Measurements from ENCODE around the gene NEXN.
"Not testable (repeated sequence)": the region's sequence is repeated elsewhere in the genome, so short reads cannot be mapped to it uniquely, and the experiment has no call there.

NEXN gene

DNA sequence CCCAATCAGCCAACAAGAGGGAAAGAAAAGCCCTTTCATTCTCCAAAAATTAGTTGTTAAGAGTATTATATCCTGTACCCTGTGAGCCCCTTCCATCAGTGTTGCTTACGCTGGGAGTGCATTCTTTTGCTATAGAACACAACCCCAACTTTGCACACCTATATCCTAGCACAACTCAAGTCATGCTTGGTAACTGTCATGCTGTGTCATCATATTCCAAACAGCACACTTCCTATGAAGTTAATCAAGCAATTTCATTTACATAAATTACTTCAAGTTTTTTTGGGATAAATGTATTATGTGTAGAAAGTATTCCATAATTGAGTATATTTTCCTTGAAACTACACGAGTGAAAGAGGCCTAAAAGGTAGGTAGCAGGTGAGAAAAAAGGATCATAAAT, 70.4 kb downstream of the NEXN start:
- DNase-seq (ENCODE audit: low spot score), result no peak

DNA sequence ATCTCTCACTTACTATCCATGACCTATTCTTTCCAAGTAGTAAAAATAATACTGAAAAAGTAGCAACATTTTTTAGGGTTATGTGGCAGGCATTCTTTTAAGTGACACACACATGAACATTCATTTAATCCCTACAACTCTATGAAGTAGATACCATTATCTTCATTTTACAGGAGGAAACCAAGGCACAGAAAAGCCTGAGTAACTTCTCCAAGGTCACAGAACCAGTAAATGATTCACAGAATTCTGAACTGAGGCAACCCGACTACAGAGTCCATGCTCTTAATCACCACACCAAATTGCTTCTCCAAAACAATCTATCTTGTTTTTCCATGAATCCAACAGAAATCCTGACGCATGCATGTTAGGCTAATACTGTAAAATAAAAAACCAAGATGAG, 73.0 kb downstream of the NEXN start:
- no peak for DNase-seq (ENCODE audit: low spot score)

DNA sequence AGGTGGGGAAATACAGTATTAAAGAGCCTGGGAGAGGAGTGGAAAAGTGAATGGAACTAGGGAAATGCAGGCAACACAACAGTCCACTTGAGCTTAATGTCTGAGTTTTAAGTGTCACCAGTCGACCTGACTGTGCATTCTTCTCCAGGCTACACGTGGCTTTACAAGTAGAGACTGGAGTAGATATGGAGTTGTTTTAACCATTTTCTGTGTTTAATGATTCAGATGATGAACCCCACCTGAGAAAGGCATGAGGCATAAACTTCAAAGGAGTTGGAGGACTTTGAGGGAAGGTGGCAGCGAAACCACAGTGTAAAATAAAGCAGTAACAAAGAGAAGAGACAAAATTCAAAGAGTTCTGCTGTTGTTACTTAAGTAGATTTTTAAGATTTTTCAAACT, 77.9 kb downstream of the NEXN start:
- DNase-seq (ENCODE audit: low spot score), result no peak

DNA sequence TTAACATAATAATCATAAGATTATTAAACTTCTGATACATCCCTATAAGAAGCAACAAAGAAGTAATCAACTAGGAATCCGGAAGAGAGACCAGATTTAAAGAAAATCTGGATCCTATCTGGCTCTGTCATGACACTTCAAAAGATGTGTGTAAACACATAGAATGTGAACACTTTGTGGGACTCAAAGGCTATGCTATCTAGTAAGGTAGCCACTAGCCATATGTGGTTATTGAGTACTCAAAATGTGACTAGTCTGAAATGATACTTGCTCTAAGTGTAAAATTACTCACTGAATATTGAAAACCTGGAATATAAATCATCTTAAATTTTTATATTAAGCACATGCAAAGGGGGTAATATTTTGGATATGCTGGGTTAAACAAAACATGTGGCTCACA, 81.8 kb downstream of the NEXN start:
- no peak for DNase-seq (ENCODE audit: low spot score)

DNA sequence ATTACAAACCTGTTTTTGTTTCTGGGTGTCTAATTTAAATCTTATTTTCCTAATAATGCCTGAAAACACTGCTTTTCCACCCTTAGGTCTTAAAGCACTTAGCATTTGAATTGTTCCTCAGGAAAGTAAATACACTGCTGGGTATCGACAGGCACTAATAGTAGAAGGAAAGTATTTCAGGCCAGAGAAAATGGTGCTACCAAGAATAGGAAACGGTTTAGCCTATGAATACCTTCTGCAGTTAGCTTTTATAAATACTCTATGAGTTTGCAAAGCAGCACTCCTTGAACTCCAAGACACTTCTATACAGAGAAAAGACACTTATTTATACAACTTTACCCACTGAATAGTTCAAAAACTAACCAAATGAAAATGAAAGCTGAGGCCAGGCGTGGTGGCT, 83.7 kb downstream of the NEXN start:
- DNase-seq (ENCODE audit: low spot score), result no peak

DNA sequence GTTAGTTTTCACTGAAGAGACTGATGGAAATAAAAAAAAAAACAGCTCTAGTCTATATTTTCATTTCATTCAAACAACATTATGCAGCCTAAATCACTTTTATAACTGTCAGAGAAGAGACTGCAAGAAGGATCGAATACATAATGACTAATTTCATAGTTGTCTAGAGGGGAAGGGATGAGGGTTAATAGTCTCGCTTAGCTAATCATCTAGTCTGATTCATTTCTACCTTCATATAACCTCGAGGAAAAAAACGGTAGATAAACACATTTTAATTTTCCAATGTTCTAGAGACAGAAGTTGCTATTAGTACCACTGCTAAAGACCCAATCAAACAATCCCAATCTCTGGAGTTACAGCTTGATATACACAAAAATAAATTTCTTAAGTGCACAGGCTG, 87.0 kb downstream of the NEXN start:
- DNase-seq (ENCODE audit: low spot score), result no peak

DNA sequence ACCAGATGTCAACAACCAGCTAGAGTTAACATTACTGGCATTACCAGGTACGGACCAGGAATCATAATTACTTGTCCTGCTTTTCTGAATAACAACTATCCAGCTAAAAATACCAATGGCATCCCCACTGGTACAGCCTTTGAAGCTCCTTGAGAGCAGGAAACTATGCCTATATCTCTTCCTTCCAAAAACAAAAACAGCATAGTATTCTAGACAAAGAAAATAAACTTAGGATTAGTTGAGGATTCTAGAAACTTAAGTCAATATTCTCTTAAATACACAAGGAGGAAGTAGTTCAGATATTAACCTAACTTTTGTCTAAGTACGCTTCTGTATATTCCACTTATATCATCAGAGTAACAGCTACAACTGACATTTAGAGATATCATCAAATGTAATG, 87.5 kb downstream of the NEXN start:
- no peak for DNase-seq (ENCODE audit: low spot score)

DNA sequence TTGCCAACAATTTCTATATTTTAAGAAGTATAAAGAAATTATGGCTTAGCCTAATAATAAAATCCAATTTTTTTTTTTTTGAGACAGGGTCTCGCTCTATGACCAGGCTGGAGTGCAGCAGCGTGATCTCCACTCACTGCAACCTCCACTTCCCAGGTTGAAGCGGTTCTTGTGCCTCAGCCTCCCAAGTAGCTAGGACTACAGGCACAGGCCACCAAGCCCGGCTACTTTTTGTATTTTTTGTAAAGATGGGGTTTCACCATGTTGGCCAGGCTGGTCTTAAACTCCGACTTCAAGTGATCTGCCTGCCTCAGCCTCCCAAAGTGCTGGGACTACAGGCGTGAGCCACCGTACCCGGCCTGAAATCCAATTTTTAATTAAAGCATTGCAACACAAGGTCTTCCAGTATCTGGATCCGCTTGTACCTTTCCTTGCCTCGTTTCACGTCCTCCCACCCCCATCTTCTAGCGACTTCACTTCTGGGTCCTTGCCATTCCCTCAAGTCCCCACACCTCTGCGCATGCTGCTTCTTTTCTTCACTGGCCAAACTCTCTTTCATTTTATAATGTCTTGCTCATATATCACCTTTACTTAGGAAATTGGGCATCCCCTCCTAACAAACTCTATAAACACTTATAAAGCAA, 88.1 kb downstream of the NEXN start:
- peak; percentile 18 for DNase-seq (ENCODE audit: low spot score)

DNA sequence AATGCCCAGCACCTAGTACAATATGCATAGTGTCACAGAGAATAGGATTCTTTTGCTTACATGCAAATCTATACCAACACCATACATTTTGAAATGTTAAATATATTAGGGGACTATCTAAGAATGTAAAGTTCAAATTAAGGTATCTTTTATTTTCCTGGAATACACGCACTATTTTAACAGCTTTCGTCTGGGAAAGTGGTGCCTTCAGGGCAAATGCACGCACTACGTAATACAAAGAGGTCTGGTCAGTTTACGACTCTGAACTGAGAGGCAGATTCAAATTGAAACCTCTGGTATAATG, 89.5 kb downstream of the NEXN start:
- no peak for DNase-seq (ENCODE audit: low spot score)

DNA sequence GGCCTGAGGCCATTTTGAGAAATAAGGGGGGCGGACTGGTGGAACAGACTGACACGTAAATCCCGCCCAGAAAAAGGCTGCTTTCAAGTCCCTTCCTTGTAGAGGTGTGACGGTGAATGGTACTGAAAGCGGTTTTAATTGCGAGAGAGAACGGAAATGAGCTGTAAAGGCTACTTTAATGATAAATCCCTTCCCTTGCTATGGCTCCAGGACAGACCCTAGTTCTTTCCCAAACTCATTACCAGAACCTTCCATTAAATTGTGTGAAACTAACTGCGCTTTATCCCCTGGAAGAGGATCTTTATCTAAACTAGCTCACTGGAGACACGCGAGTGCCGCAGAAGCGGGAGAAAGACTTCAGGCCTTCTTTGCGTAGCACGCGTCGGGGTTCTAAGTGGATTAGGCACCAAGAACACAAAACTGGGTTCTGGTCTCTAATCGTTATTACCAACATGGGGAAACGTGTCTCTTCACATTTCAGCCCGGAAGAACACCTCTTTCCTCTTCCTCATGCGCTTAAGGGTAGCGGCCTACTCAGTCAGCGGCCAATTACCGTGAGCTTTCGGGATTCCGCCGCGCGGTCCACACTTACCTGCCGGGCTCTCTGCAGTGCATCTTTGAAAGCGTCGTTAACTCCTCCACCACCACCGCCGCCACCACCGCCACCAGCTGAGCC, 90.0 kb downstream of the NEXN start:
- DNase-seq (ENCODE audit: low spot score), result peak; percentile 85

DNA sequence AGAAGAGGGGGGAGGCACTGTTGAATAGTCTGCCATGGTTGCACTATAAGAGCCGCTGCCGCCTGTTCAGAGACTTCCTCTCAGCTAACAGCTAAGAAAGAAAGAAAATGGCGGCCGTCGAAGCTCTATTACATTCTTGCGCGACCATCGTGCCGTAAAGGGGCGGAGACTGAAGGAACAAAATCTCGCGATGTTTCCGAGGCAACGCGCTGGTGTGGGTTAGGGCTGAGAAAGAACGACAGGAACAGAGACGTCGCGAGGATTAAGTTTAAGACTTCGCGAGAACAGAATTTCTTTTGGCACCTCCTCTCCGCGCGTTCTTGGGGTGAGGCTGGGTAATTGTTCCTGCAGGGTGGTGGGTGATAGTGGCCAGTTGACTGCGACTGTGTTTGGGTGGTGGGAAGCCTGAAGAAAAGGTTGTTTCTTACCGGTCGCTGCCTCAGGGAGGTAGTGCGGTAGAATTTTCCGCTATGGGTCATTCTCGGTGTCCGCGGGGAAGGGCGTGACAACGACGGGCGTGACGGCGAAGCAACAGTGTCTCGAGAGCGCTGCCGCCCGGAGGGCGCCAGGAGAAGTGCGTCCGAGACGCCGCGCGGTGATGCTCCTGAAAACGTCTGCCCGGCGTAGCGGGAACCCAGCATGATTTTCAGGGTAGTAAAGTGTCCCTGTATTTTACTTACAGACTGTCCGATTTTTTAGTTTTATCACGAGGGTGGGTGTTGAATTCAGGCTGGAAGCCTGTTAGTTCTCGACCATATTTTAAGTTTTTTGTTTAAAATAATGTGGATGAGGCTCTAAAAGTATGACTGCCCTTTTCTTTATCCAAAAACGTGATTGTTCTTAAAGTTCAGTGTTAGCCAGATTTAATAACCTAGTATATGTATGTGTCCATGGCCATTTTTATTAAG, 90.8 kb downstream of the NEXN start, which contains the start of gene FUBP1:
Gene FUBP1, minus strand, starts transcription at position 104 of the 908 bp plus-strand sequence. Its CDS starts 68 bp downstream, at position 36.
- DNase-seq (ENCODE audit: low spot score), result peak; percentile 98

DNA sequence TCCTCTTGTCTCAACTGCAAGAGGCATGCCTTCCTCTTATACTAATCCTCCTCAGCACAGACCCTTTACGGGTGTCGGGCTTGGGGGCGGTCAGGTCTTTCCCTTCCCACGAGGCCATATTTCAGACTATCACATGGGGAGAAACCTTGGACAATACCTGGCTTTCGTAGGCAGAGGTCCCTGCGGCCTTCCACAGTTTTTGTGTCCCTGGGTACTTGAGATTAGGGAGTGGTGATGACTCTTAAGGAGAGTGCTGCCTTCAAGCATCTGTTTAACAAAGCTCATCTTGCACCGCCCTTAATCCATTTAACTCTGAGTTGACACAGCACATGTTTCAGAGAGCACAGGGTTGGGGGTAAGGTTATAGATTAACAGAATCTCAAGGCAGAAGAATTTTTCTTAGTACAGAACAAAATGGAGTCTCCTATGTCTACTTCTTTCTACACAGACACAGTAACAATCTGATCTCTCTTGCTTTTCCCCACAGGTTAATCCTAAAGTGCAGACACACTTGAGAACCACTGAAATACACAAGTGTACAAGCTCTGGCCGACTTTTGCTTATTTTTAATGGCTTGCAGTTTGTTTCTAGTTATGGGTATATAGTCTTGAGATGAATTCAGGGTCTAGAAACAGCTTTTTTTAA, 95.0 kb downstream of the NEXN start:
- DNase-seq (ENCODE audit: low spot score), result not testable (repeated sequence)

DNA sequence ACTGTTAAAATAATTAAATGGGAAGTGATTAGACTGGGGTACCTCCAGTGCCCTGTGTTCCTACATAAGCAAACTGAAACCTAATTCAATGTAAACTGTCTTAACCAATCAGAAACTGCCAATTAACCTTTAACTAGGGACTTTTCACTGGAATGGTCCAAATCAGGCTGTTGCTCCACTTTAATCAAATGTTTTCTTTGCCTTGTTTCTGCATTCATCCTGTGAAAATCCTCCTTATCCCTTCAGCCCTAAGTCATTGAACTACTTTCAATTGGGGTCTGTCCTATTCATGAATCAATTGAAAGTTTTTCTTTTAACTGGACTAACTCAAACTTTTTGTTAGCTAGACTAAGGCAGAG, 95.6 kb downstream of the NEXN start:
- no peak for DNase-seq (ENCODE audit: low spot score)

DNA sequence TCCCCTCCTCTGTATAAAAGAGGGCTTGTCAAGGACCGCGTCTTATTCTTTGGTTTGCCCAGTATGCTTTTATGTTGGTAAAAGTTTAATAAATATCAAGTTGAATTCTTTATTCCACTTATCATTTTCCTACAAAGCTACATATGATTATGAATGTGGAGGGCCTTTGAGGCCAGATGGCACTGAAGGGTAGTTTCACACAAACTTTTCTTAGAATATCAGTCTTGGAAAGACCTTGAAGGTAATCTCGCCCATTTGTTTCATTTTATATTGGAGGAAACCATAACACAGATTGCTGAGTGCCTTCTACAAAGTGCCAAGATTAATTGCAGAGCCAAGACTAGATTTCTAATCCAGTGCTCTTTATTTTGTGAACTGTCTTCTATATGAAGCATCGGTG, 96.2 kb downstream of the NEXN start:
- DNase-seq (ENCODE audit: low spot score), result no peak

DNA sequence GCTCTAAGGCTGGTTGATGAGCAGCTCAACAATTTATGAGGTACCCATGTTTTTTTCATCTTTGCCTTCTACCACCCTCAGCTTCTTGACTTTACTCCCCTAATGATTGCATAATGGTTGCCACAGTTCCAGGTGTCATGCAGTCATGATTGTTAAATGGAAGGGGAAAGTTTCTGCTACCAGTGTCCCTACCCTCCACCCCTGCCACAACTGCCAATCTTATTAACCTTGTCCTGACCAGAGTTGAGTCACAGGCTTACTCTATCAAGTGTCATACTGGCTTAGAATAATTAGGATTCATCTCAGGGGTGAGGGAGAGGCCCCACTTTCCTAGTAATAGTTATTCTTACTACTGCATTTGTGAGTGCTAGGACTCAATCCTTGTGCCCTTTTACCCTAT, 98.4 kb downstream of the NEXN start:
- no peak for DNase-seq (ENCODE audit: low spot score)

DNA sequence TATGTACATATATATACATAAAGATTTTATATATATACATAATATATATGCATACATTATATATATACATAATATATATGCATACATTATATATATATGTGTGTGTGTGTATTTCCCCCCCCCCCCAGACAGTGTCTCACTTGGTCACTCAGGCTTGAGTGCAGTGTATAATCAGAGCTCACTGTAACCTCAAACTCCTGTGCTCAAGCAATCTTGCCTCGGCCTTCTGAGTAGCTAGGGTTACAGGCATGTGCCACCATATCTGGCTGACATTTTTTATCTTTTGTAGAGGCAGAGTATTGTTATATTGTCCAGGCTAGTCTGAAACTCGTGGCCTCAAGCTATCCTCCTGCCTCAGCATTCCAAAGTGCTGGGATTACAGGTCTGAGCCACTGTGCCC, 99.5 kb downstream of the NEXN start:
- no peak for DNase-seq (ENCODE audit: low spot score)

DNA sequence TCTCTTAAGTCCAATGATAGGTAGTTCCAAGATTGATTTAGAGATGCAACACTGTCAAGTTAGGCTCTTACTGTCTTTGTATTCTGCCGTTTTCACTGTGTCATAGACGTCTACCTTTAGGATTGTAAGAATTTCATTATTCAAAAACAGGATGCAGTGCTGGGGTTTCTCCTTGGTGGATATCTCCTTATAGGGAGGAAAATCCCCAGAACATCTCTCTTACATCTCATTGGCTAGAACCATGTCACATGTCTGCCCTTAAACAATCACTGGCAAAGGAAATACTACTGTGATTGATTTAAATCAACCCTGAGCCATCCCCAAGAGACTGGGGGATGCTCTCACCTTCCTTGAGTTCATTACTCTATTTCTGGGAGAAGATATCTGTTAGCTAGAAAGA, 101.3 kb downstream of the NEXN start:
- DNase-seq (ENCODE audit: low spot score), result no peak

DNA sequence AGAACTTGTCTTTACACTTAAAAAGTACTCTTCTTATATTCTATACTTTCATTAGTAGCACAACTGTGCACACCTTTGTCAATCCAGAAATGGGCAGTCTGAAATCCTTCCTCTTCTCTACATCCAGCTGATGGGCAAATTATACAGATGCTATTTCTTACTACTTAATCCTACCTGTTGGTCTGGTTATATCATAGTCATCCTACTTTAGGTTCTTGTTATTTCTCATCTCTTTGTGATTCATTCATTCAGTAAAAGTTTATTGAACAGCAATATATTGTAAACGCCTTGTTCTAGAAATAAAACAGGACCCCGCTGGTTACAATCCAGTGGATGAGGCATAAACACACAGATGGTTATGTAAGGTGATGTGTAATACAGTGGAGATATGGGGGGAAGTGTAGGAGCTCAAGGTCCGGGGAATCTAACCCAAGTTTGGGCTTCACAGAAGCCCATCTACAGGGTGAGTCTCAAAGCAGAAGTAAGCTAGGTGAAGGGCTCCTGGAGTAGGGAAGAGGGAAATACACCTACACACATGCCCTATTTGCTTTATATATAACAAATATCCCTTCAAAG, 102.3 kb downstream of the NEXN start:
- DNase-seq (ENCODE audit: low spot score), result no peak

DNA sequence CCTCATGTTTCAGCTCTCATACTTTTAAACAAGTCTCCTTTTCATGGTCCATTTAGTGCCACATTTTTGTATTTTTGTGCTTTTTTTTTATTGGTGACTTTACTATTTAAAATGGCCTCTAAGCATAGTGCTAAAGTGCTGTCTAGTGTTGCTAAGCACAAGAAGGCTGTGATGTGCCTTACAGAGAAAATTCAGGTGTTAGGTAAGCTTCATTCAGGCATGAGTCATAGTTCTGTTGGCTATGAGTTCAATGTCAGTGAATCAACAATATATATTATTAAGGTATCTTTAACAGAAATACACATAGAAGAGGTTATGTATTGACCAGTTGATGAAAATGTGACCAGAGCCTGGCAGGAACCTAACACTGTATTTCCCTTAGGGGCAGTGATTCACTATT, 103.2 kb downstream of the NEXN start:
- no peak for DNase-seq (ENCODE audit: low spot score)
